GM12872 (cell line): ENCODE measurements around the gene GP1BB.

Experiments
- TF ChIP-seq, protein P1 (sequence below): IDR thresholded peaks from 3 replicates; pipeline ENCODE4 v1.5.1; 2011; ENCODE audit warnings: low read depth, mild to moderate bottlenecking, low read length, moderate library complexity; ENCODE audit not compliant: insufficient read depth

Gene GP1BB

GRCh38 chr22:19707347-19708290 is 15.7 kb upstream of the GP1BB start:
- TF ChIP-seq, protein P1, sequence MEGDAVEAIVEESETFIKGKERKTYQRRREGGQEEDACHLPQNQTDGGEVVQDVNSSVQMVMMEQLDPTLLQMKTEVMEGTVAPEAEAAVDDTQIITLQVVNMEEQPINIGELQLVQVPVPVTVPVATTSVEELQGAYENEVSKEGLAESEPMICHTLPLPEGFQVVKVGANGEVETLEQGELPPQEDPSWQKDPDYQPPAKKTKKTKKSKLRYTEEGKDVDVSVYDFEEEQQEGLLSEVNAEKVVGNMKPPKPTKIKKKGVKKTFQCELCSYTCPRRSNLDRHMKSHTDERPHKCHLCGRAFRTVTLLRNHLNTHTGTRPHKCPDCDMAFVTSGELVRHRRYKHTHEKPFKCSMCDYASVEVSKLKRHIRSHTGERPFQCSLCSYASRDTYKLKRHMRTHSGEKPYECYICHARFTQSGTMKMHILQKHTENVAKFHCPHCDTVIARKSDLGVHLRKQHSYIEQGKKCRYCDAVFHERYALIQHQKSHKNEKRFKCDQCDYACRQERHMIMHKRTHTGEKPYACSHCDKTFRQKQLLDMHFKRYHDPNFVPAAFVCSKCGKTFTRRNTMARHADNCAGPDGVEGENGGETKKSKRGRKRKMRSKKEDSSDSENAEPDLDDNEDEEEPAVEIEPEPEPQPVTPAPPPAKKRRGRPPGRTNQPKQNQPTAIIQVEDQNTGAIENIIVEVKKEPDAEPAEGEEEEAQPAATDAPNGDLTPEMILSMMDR = no peak

DNA sequence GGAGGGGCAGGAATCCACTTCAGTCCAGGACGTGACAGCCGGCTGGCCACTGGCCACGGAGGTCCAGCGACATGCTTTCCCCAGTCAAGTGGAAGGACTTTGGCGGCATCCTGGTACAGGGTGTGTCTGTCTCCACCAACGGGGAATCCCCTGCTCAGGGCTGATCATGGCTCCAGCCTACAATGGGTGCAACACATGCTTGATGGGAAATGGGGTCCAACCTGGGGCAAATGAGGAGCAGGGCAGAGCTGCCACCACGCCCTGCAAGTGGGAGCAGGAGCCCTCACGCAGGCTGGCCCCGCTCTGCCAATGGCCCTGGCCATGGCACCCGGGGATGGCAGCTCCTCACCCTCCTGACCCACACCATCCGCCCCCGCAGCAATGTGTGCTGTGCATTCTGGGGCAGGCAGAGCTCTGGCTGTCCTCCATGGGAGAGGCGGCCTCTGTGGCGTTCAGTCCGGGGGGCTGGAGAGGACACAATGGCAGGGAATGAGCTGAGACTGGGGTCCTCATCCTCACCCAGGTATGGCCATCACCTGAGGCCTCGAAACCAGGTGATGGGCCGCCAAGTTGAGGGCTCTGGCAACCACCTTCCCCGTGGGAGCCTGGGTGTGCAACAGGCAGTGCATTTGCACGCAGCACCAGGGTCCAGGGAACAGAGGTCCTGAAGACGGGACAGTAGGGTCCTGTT is 14.9 kb upstream of the GP1BB start:
- TF ChIP-seq, protein P1 = no peak

GRCh38 chr22:19709063-19709769 is 14.1 kb upstream of the GP1BB start:
- TF ChIP-seq, protein P1 = no peak

- TF ChIP-seq, protein P1 = no peak
These were observed 13.1 kb upstream of the GP1BB start for GRCh38 chr22:19710020-19710768.

DNA sequence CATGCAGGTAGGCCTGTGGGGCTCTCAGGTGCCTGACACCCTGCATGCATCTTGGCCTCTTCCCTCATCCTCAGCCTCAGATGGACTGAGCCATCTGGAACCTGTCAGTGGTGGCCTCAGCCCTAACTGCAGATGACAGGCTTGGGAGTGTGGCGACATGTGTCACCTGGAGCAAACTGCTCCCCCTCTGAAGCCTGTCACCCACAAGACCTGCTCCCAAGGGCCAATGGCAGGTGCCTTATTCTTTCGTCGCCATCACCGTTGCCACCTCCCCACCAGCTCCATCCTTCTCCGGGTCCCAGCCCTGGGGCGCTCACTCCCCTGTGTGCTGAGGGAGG is 12.6 kb upstream of the GP1BB start:
- TF ChIP-seq, protein P1 = no peak

DNA sequence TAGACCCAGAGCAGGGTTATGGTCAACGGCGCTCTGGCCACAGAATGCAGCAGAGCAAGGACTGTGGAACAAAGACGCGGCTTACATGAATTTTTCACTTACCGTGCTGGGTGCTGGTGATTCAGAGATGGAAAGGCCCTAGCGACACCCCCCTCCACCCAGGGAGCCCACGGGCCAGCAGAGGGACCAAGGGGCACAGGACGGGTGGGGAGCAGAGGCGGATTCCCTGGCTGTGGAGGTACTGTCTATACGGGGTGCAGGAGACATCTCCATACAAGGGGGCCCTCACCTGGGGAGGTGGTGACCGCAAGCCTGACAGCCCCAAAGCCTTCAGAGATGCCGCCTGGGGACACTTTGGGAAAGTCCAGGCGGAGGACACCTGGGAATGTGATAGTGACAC is 10.1 kb upstream of the GP1BB start:
- TF ChIP-seq, protein P1 = no peak
